H1 (cell line): Measurements from ENCODE around the gene CHST12. TPM values are rescaled to one million over a fixed set of nuclear protein-coding genes. Genes with fewer than 3 reads are reported as not detected.

Experiments
- ASH2L ChIP-seq: fragments of 200-600, 300-600 bp; sonication (generic); IDR thresholded peaks from one replicate; pipeline ENCODE4 v1.7.1; 2017; ENCODE audit warnings: low read length
- BCL11A ChIP-seq, 2 experiments: IDR thresholded peaks; one replicate each; pipeline ENCODE4 v1.6.1; 2011; ENCODE audit warnings: low read depth in 2 of 2, low read length in 2 of 2, mild to moderate bottlenecking in 2 of 2
- CEBPB ChIP-seq: IDR thresholded peaks from 2 replicates; pipeline ENCODE4 v1.6.1; 2012; ENCODE audit warnings: low read depth, low read length
- CHD2 ChIP-seq: IDR thresholded peaks from 2 replicates; pipeline ENCODE4 v1.6.1; 2012; ENCODE audit warnings: low read length, improper control_type of control experiment
- CREB1 ChIP-seq: IDR thresholded peaks from 2 replicates; pipeline ENCODE4 v1.6.1; 2012; ENCODE audit warnings: inconsistent platforms
- EP300 ChIP-seq, 2 experiments: IDR thresholded peaks; 1 replicate in 1 of 2; 2 replicates in 1 of 2; pipeline ENCODE4 v1.6.1; 2011 to 2012; ENCODE audit warnings: low read depth in 2 of 2, low read length in 2 of 2, mild to moderate bottlenecking in 2 of 2, borderline replicate concordance in 1 of 2, inconsistent platforms in 1 of 2, moderate library complexity in 1 of 2
- EZH2 ChIP-seq: fragments of 200-600 bp; sonication (generic); IDR thresholded peaks from 2 replicates; pipeline ENCODE4 v1.7.1; 2012; ENCODE audit warnings: low read depth, mild to moderate bottlenecking, moderate library complexity, low read length, inconsistent platforms; ENCODE audit not compliant: severe bottlenecking
- FOSL1 ChIP-seq: IDR thresholded peaks from 2 replicates; pipeline ENCODE4 v1.6.1; 2011; ENCODE audit warnings: mild to moderate bottlenecking, low read depth, low read length, moderate library complexity; ENCODE audit not compliant: insufficient read depth
- GABPA ChIP-seq: IDR thresholded peaks from 2 replicates; pipeline ENCODE4 v1.6.1; 2011; ENCODE audit warnings: mild to moderate bottlenecking, low read length, moderate library complexity, borderline replicate concordance; ENCODE audit not compliant: insufficient read depth
- HDAC6 ChIP-seq: IDR thresholded peaks from one replicate; pipeline ENCODE4 v1.7.1; 2012; ENCODE audit warnings: low read depth, mild to moderate bottlenecking, inconsistent platforms, low read length, moderate library complexity
- JUND ChIP-seq: IDR thresholded peaks from 2 replicates; pipeline ENCODE4 v1.6.1; 2011; ENCODE audit warnings: mild to moderate bottlenecking, improper control_type of control experiment, low read length
- KDM1A ChIP-seq: fragments of 200-600, 300-600 bp; sonication (generic); IDR thresholded peaks from 2 replicates; pipeline ENCODE4 v1.7.1; 2016; ENCODE audit warnings: mild to moderate bottlenecking, low read length, borderline replicate concordance
- KDM5A ChIP-seq: fragments of 200-600 bp; IDR thresholded peaks from 2 replicates; pipeline ENCODE4 v1.7.1; 2012; ENCODE audit warnings: mild to moderate bottlenecking, low read length, inconsistent platforms, mixed read lengths
- MAFK ChIP-seq: IDR thresholded peaks from 2 replicates; pipeline ENCODE4 v1.6.1; 2012; ENCODE audit warnings: low read depth, mild to moderate bottlenecking, improper control_type of control experiment, low read length
- NRF1 ChIP-seq: IDR thresholded peaks from 2 replicates; pipeline ENCODE4 v1.6.1; 2011; ENCODE audit warnings: mild to moderate bottlenecking, low read depth, low read length, improper control_type of control experiment
- PHF8 ChIP-seq: fragments of 200-600 bp; sonication (generic); conservative IDR thresholded peaks from 2 replicates; pipeline ENCODE4 v1.7.1; 2012; ENCODE audit warnings: low read depth, mild to moderate bottlenecking, inconsistent platforms, low read length, moderate library complexity
- POLR2A ChIP-seq, 2 experiments: IDR thresholded peaks; 1 replicate in 1 of 2; 2 replicates in 1 of 2; pipeline ENCODE4 v1.6.1; 2011; ENCODE audit warnings: low read depth in 2 of 2, low read length in 2 of 2, mild to moderate bottlenecking in 2 of 2; ENCODE audit errors: control extremely low read depth in 1 of 2
- RAD21 ChIP-seq, 2 experiments: IDR thresholded peaks in 1 of 2; conservative IDR thresholded peaks in 1 of 2; 2 replicates each; pipeline ENCODE4 v1.6.1; 2011; ENCODE audit warnings: low read depth in 2 of 2, low read length in 2 of 2, improper control_type of control experiment in 1 of 2, inconsistent platforms in 1 of 2, mild to moderate bottlenecking in 1 of 2, moderate library complexity in 1 of 2
- RBBP5 ChIP-seq: IDR thresholded peaks from 2 replicates; pipeline ENCODE4 v1.7.1; 2012; ENCODE audit warnings: low read depth, mild to moderate bottlenecking, inconsistent platforms, low read length, moderate library complexity, borderline replicate concordance
- RNF2 ChIP-seq: fragments of 200-900, 300-1000 bp; sonication (generic); IDR thresholded peaks from 2 replicates; pipeline ENCODE4 v1.7.1; 2016; ENCODE audit warnings: borderline replicate concordance, low read depth, mild to moderate bottlenecking, antibody characterized with exemption, low read length; ENCODE audit not compliant: poor library complexity, severe bottlenecking; ENCODE audit errors: missing control alignments
- SIN3A ChIP-seq, 2 experiments: IDR thresholded peaks in 1 of 2; conservative IDR thresholded peaks in 1 of 2; 2 replicates each; pipeline ENCODE4 v1.6.1; 2011 to 2012; ENCODE audit warnings: low read length in 2 of 2, improper control_type of control experiment in 1 of 2, low read depth in 1 of 2, mild to moderate bottlenecking in 1 of 2
- SIRT6 ChIP-seq: IDR thresholded peaks from one replicate; pipeline ENCODE4 v1.7.1; 2012; ENCODE audit warnings: low read length, inconsistent platforms
- TAF1 ChIP-seq: IDR thresholded peaks from 2 replicates; pipeline ENCODE4 v1.6.1; 2011; ENCODE audit warnings: mild to moderate bottlenecking, low read depth, low read length
- TAF7 ChIP-seq: optimal IDR thresholded peaks from 2 replicates; pipeline ENCODE3; 2011; ENCODE audit warnings: low read depth, mild to moderate bottlenecking, inconsistent platforms, low read length, moderate library complexity, borderline replicate concordance
- polyA plus RNA-seq, 7 experiments: library from polyadenylated mRNA; depleted of rRNA in 3 of 7; stranded (reverse) in 5 of 7; unstranded in 2 of 7; fragments of >200 nt in 5 of 7; fragments of 200-250 nt in 2 of 7; gene quantifications; 1 replicate in 5 of 7; 2 replicates in 1 of 7; 4 replicates in 1 of 7; pipeline versions ENCODE4 v1.2.1 to v1.2.3, GENCODE V29; 2011 to 2013; ENCODE audit warnings: missing spikeins in 2 of 7, mixed read lengths in 2 of 7
- total RNA-seq: library from RNA; stranded (reverse); fragmentation: NEBNext Ultra II Directional; extraction: Animal tissue kit (Norgen Biotek cat#: 25700); gene quantifications from 2 replicates; pipeline ENCODE4 v1.2.1, GENCODE V29; 2021

CHST12 gene
- total and polyA plus RNA-seq, 2 of the 8 experiments (the other 6 are each of a cell fraction or from before 2014, with no cell fraction given), result 13.4 to 24.1 TPM

- TF ChIP-seq EZH2 (no peak), SIRT6 (no peak), PHF8 (no peak), KDM5A (no peak), JUND (no peak), SIN3A (conservative IDR thresholded peaks at IDR 0.05 in 1 of 2, IDR thresholded peaks at IDR 0.05 in 1 of 2; ENCODE audit: low read depth in 1 of 2, low read length in 2 of 2) (no peak), CHD2 (no peak), GABPA (no peak), MAFK (no peak), EP300 (IDR thresholded peaks at IDR 0.05; ENCODE audit: borderline replicate concordance in 1 of 2, low read depth in 2 of 2, low read length in 2 of 2) (no peak), NRF1 (no peak), RNF2 (no peak), ASH2L (no peak), KDM1A (peak; percentile 12; the same call in 1 of the 2 replicates), CREB1 (0 out of 2 replicates have a peak, but pooled peaks have one; percentile 14), RAD21 (IDR thresholded peaks at IDR 0.05 in 1 of 2, conservative IDR thresholded peaks at IDR 0.05 in 1 of 2; ENCODE audit: low read depth in 2 of 2, low read length in 2 of 2) (0 out of 4 replicates have a peak, but pooled peaks of 1 of the 2 experiments have one; percentile 8), HDAC6 (no peak), FOSL1 (no peak), TAF7 (no peak), BCL11A (IDR thresholded peaks at IDR 0.05; ENCODE audit: low read depth in 2 of 2, low read length in 2 of 2) (no peak), POLR2A (IDR thresholded peaks at IDR 0.05; ENCODE audit: control extremely low read depth in 1 of 2, low read depth in 2 of 2, low read length in 2 of 2) (no peak), CEBPB (no peak), RBBP5 (0 out of 2 replicates have a peak, but pooled peaks have one; percentile 33), TAF1 (no peak)
These were observed 92.2 kb downstream of the CHST12 start (continued) for GRCh38 chr7:2495418-2496299.
